ENCODE data around the gene TFDP1. TPM values are rescaled to one million over a fixed set of nuclear protein-coding genes. Genes with fewer than 3 reads are reported as not detected.

TFDP1 gene
- total RNA-seq, 1 donor: 83.8 TPM

GRCh38 chr13:113555141-113555540 lies 29.4 kb upstream of the TFDP1 start:
- H3K4me3 ChIP-seq (ENCODE audit: low read depth, low read length): no peak overlapping the region
- DNase-seq (ENCODE audit: low read depth): no peak
- TF ChIP-seq CTCF (IDR thresholded peaks at IDR 0.05; ENCODE audit: insufficient read depth, low read depth, low read length): no peak

- no peak for DNase-seq (ENCODE audit: low read depth)
- TF ChIP-seq CTCF (IDR thresholded peaks at IDR 0.05; ENCODE audit: insufficient read depth, low read depth, low read length): no peak
- H3K4me3 ChIP-seq (ENCODE audit: low read depth, low read length): no peak overlapping the region
Measured at GRCh38 chr13:113557013-113557412, 27.5 kb upstream of the TFDP1 start.

GRCh38 chr13:113558461-113558860 lies 26.1 kb upstream of the TFDP1 start:
- no peak for DNase-seq (ENCODE audit: low read depth)

GRCh38 chr13:113559061-113559460 lies 25.5 kb upstream of the TFDP1 start:
- DNase-seq (ENCODE audit: low read depth): no peak
- H3K4me3 ChIP-seq (ENCODE audit: low read depth, low read length): no peak overlapping the region
- TF ChIP-seq CTCF (IDR thresholded peaks at IDR 0.05; ENCODE audit: insufficient read depth, low read depth, low read length): no peak

More at GRCh38 chr13:113558461-113558860, 26.1 kb upstream of the TFDP1 start:
- no peak overlapping the region for H3K4me3 ChIP-seq (ENCODE audit: low read depth, low read length)
- no peak for TF ChIP-seq CTCF (IDR thresholded peaks at IDR 0.05; ENCODE audit: insufficient read depth, low read depth, low read length)

GRCh38 chr13:113559901-113560644 lies 24.5 kb upstream of the TFDP1 start:
- no peak overlapping the region for H3K4me3 ChIP-seq (ENCODE audit: low read depth, low read length)
- no peak for TF ChIP-seq CTCF (IDR thresholded peaks at IDR 0.05; ENCODE audit: insufficient read depth, low read depth, low read length)
- DNase-seq (ENCODE audit: low read depth): no peak

- no peak for TF ChIP-seq CTCF (IDR thresholded peaks at IDR 0.05; ENCODE audit: insufficient read depth, low read depth, low read length)
- no peak for DNase-seq (ENCODE audit: low read depth)
- no peak overlapping the region for H3K4me3 ChIP-seq (ENCODE audit: low read depth, low read length)
Measured at GRCh38 chr13:113560645-113561416, 23.7 kb upstream of the TFDP1 start.

All from fibroblast of villous mesenchyme (primary cell).